NCI-H510A treated with DMSO at 0.1 percent for 48 hours (cell line): ENCODE measurements around the gene ATP6V1B1.

Source experiments
- DNase-seq: peaks from one replicate; lab custom pipeline; 2025; lab: John Stamatoyannopoulos, UW

ATP6V1B1 gene

DNA sequence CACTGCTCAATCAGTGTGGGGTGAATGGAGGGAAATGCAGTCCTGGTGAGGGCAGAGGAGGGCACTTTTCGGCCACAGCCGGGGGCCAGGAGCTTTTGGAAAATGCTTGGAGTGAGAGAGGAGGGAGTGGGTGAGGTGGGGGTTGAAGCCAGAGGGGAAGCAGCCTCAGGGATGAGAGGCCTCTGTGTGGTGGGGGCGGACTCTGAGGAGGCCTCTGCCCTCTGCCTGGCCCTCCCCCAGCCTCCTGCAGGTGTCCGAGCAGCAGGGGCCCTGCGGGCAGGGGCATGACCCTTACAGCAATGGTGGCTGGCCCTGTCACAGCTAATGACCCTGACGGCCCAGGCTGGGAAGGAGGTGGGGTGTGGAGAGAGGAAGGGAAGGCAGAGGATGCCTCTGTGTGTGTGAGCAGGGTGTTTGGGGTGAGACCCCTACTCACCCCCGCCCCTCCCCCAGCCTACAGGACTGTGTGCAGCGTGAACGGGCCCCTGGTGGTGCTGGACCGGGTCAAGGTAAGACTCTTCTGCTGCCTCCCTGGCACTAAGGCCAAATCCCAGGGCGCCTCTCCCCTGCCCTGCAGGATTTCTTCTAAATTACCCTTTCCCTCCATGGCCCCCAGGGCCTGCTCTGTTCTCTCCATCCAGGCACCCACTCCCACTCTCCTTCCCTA lies 7.6 kb downstream of the ATP6V1B1 start:
- DNase-seq = no peak

DNA sequence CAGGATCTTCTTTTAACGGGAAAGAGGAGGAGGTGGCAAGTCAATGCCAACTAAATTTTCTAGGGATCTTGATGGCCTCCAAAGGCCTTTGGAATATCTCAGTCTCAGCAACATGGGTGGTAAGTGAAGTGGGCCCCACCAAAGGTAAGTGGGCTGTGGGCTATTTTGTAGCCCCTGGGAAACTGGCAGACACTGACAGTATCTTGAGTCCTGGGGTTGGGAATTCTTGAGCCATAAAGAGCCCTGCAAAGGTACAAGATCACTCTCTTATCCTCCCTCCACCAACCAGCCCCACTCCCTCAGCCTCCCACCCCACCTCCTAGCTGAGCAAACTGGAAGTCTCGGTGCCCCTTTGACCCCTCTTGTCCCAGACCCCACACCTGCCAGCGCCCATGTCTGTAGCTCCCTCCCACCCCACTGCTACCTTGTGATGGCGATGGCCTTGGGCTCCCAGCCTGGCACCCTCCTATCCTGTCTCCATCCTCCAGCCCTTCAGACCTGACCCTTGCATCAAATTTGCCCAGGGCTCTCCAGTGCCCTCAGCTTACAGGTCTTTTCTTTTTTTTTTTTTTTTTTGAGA lies 8.5 kb downstream of the ATP6V1B1 start:
- no peak for DNase-seq

DNA sequence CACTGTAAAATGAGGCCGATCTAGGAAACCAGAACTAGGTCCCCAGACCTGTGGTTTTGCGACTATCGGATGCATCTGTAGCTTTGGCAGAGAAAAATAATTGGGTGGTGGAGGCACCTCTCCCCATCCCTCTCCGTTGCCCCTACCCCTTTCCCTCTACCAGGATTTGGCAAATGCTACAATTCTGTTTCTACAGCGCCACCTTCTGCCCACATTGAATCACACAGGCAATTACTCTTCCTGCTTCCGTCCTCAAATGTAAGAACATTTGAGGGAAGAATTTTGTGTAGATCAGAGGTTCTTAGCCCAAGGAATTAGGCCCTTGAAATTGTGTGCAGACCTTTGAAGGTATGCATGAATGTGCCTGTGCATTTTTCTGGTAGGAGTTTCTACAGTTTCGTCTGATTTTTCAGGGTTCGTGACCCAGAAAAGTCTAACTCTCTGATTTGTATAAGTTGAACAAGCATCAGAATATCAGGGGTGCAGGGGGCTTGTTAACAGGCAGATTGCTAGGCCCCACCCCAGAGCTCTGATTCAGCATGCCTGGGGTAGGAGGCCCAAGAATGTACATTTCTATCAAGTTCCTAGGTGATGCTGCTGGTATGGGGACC lies 11.2 kb downstream of the ATP6V1B1 start:
- DNase-seq = peak; percentile 70

DNA sequence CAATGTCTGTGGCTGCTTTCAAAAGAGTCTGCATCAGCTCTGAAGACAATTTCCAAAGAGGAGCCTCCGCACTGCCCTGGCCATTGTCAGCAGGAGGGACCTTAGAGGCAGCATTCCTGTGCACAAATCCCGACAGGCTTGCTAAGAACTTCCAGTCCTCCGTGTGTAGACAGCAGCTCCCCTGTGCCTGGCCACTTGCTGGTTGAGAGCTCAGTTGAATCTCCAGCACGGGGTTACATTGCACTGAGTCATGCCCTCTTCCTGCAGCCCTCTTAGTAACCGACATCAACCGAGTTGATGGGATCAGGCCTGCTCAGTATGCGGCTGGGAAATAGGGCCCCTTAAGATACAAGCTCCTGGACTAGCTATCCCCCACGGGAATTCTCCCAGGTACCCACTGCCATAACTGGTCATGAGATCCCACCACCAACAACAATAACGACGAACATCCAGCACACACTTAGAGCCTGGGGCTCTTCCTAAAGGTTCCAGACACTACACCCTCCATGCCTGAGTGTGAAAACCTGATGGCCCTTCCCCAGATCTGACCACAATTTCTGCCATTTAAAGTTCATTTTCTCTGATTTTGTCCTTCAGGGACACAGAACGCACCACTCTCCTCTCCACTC lies 12.0 kb downstream of the ATP6V1B1 start:
- DNase-seq = no peak

DNA sequence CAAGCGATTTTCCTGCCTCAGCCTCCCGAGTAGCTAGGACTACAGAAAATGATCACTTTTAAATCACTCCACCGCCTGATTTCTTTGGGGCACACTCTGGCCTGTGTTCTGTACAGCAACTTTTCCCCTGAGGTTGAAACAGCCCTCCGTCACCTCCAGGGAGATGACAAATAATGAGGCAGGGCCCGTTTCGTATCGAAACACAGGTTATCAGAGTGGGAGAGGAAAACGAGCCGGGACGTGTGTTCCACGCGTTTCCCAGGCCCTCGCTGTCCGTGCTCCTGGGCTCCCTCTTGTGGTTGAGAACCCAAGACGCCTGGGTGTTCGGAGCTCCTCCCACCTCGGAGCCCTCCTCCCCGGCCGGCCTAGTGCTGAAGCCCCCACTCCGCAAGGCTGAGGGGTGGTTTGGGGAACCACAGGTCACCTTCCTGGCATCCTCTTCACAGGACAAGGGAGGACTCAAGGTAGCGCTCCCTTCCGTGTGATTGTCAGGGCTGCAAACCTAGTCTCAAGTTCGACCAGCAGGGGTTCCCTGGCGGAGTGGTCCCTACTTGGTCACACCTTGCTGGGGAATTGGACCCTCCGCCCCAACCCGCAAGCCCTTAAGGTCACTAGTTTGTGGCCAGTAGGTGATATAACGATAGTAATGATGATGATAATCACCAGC lies 12.8 kb downstream of the ATP6V1B1 start:
- DNase-seq = peak; percentile 72

DNA sequence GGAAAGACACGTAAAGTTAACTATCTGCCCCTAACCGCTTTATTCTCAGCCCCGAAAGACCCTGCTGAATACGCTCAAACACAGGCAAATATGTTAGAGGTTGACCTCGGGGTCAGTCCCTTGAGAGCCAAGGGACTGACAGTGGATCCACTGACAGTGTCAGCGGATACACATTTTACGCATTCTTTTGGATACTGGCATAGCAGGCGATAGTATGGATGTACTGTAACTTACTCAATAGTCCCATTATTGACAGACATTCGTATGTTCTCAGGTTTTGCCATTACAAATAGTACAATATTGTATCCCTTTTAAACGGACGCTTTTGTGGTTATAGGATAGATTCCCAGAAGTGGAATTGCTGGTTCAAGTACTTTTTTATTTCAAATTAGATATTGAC lies 13.4 kb downstream of the ATP6V1B1 start:
- no peak for DNase-seq

DNA sequence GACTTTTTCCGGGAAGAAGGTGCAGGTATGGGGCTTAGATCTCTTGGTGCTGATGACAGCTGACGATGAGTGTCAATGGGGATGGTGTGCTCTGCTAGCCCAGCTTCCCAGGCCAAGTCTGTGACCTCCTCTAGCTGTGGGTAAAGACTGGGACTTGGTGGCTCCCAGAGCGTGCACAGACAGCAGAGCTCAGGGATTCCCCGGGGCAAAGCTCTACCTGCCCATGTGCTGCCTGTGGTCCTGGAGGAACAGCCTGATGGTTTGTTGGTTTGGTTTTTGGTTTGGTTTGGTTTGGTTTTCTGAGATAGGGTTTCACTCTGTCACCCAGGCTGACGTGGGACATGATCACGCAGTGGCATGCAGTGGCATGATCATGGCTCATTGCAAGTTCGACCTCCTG lies 19.2 kb downstream of the ATP6V1B1 start:
- DNase-seq = no peak

DNA sequence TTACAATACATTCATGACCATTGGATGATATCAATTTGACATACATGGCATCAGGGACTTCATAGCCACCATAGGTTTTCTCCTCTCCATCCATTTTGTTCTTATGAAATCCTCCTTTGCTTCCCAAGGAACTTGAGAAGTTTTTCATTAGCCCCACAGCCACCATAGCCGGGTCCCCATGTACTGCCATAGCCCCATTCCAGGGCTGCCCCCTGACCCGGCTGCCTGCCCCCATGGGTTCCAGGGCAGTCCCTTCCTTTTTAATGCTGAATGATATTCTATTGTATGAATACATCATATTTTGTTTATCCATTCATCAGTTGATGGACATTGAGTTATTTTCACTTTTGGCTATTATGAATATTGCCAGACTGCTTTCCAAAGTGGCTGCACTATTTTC lies 20.4 kb downstream of the ATP6V1B1 start:
- DNase-seq = no peak

DNA sequence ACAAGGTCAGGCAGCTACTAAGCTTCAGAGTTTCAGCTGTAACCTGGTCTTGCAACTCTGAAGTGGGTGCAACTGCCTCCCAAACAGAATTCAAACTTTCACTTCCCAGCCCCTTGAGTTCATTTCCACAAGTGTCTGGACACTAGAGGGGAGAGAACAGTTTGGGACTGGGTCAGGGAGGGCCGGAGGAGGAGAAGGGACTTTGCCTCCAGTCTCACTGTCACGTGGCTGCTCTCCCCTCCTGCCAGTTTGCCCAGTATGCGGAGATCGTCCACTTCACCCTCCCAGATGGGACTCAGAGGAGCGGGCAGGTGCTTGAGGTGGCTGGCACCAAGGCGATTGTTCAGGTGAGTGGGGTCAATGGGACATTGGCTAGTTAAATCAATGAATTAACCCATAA lies 22.1 kb downstream of the ATP6V1B1 start:
- DNase-seq = no peak

DNA sequence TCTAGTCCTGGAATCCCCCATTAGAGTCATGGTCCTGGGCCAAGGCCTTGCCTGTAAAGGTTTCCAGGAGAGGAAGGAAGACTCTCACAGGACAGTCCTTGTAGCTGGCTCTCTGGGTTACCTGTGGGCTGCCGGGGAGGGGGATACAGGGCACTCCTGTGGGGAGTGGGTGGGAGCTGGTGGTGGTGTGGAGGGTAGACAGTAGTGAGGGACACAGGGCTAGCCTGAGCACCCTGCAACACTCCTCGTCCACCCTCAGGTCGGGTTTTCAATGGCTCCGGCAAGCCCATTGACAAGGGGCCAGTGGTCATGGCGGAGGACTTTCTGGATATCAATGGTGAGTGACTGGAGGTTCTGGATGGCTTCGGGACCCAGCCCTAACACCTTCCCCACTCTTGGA lies 23.1 kb downstream of the ATP6V1B1 start:
- no peak for DNase-seq

DNA sequence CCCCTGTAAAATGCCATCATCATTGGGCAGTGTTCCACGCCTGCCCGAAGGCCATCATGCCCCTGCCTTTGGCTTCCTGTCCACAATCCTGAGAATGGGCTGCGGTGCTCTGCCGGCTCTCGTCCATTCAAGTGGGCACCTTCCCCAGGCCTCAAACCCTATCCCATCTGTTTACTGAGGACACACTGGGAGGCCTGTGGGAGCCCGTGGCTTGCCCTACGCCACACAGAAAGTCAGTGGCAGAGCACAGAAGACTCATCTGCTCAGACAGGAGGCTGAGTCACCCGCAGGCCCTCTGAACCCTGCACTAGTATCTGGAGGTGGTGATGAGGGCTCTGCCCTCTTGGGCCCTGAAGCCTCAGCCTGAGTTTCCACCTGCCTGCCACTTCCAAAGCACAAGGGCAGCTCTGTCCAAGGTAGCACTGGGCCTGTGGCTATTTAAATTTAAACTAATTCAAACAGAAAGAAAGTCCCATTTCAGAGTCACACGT lies 23.6 kb downstream of the ATP6V1B1 start:
- DNase-seq = no peak

DNA sequence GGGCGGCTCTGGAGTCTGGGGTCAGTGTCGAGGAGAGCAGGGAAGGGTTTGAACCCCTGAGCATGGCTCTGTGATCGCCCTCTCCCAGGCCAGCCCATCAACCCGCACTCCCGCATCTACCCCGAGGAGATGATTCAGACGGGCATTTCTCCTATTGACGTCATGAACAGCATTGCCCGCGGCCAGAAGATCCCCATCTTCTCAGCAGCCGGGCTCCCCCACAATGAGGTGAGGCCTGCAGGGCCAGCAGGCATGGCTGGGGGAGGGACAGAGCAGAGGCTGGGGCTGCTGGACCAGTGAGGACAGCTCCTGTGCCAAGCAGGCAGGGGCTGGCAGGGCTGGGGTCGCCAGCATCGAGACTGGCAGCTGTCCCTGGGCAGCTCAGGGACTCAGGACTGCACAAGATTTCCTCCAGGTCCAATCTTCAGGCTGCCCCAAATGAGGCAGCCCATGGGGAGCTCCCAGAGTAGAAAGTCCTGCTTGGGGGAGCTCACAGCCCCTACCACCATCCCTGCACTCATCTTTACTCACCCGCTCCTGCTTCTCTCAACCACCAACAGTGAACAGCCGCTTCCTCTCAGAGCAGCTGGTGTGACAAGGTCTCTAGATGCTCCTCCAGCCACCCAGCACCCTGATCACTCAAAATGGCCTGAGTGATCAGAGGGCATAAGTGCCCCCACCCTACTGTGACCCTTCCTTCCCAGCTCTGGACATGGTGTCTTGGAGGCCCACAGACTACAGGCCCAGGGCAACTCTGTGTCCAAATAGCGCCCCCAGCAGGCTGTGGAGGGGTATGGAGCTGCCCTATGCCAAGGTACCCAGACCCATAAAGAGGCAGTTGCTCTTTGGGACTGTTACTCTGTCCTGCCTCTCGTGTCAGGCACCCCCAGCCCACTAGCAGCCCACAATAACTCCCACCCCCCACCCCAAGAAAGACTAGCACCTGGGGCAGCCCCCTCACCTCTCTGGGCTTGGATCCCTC lies 24.4 kb downstream of the ATP6V1B1 start:
- no peak for DNase-seq

DNA sequence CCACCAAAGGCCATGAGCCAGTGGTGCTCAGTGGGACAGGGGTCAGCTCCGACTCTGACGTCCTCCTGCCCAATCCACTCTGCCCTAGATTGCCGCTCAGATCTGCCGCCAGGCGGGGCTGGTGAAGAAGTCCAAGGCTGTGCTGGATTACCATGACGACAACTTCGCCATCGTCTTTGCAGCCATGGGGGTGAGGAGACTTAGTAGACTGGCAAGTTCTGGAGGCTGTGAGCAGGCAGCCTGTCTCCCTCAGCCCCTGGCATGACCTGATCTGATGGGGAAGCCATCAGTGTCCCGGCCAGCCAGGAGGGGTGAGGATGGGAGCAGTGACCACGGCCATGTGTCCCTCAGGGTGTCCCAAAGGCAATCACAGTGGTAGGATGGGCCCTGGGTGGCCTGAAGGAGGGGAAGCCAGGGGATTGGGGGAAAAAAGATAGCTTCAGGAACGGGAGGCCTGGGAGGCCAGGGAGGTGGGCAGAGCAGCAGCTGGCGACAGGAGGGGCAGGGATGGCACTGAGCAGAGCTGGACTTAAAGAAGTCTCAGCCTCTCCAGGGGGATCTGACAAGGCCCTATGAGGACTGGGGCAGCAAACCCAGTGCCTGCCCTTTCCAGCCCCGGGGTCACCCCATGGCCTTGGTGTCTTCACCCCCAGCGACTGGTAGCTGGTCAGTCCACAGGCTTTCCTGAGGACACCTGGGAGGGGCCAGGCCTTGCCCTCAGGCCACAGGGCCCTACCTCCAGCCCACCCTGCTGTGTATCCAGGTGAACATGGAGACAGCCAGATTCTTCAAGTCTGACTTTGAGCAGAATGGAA lies 25.3 kb downstream of the ATP6V1B1 start:
- DNase-seq = no peak

DNA sequence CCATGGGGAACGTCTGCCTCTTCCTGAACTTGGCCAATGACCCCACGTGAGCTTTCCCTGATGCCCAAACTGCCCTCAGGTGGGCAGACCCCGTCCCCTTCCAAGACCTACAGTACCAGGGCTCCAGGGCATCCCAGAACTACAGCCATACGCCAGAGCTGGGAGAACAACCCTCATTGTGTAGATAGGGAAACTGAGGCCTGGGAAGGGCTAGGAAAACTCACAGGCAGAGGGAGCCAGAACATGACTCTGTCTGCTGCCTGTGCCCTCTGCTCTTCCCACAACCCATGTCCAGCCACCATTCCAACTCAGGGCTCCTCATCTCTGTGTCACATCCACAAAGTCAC lies 25.9 kb downstream of the ATP6V1B1 start:
- no peak for DNase-seq

DNA sequence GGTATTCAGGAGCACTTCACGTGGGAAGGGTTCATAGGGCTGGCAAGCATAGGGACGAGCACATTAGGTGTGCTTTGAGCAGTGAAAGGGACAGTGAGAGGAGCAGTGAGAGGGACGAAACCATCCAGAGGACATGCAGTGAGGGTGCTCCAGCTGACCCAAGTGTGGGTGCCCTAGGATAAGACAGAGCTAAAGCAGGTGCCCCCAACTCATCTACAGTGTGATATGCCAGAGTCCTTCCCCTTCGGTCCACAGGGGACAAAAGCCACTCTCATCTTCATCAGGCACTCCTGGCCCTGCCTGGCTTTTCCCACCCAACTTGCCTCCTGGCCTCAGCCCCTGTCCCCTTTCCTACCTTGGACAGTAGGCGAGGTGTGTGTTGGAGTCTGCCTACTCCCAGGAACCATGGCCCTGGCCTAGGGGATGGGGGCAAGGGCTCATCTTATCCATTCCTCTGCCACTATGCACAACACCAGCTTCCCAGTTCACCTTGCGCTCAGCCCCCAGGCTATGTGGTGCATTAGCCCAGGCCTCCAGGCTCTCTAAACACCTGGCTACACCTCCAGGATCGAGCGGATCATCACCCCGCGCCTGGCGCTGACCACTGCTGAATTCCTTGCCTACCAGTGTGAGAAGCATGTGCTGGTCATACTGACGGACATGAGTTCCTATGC lies 26.6 kb downstream of the ATP6V1B1 start:
- DNase-seq = no peak

DNA sequence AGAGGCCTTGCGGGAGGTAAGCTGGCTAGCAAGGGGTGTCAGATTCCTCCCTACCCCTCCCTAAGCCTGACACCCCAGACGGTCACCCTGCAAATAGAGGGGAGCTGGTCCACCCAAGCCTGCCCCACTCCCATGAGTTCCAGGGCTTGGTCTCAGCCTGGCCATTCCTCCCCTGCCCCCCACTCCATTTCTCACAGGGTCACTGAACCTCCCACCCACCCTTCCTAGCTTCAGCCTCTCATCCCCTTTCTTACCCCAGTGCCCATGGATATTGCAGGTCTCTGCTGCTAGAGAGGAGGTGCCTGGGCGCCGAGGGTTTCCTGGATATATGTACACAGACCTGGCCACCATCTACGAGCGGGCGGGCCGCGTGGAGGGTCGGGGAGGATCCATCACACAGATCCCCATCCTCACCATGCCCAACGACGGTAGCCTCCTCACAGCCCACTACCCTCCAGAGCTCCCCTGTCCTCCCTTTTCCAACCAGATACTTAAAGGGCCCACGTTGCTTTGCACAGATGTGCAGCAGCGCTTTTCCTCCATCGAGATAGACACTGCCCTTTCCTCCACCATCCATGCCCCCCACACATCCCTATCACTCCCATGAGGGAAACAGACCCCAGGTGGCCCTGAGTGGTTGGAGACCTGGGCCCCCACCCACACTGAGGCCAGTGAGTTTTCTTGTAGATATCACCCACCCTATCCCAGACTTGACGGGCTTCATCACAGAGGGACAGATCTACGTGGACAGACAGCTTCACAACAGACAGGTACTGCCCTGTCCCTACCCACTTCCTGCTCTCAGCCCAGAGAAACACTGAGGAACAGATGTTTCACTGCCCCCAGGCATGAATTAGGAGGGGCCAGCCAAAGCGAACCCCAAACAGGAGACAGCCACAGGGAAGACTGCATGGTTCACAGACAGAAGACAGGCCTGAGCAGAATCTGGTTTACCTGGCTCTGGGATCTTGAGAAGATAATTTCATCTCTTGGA lies 27.5 kb downstream of the ATP6V1B1 start:
- no peak for DNase-seq

DNA sequence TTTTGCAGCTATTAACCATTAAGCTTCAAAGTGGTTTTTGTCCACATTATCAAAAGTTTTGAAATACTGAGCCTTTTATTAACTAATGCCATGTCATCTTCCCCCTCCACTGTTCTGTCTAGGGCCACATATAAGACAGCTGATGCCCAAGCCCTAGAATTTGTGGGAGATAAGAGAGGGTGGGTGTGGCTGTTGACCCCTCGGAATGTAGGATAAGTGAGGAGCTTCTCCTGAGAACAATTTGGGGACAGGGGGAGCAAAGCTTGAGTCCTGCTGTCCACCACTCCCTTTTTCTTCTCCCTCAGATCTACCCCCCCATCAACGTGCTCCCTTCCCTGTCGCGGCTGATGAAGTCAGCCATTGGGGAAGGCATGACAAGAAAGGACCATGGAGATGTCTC lies 28.4 kb downstream of the ATP6V1B1 start:
- DNase-seq = no peak

DNA sequence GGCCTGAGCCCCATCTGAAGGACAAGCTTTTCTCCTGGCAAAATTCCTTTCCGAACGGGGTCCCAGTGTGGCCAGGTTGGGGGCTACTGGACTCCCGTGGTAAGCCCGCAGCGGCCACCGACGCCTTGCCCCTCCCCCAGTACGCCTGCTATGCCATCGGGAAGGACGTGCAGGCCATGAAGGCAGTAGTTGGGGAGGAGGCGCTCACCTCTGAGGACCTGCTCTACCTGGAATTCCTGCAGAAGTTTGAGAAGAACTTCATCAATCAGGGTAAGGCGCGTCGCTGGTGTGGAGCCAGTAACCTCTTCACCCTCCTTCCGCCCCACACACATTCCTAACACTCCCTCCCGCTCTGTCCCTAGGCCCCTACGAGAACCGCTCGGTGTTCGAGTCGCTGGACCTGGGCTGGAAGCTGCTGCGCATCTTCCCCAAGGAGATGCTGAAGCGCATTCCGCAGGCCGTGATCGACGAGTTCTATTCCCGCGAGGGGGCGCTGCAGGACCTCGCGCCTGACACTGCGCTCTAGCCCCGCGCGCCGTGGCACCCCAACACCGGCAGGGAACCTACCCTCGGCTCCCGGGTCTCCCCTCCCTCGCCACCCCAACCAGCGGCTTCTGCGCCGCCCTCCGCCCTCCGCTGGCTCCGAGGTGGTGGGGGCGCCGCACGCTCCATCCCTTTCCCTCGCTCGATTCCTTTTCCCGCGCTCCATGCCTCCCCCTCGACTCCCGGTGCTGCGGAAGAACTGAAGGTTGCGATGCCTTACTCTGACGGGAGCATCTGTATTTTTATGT lies 29.1 kb downstream of the ATP6V1B1 start:
- peak; percentile 74 for DNase-seq
